Measurements from ENCODE around the gene CLDN7. TPM values are rescaled to one million over a fixed set of nuclear protein-coding genes. Genes with fewer than 3 reads are reported as not detected.
A peak's percentile ranks its signal among the peaks of the same experiment; 100 is the strongest.

CLDN7 gene
- total RNA-seq, 1 donor from 2014 or later: 1.8 TPM

DNA sequence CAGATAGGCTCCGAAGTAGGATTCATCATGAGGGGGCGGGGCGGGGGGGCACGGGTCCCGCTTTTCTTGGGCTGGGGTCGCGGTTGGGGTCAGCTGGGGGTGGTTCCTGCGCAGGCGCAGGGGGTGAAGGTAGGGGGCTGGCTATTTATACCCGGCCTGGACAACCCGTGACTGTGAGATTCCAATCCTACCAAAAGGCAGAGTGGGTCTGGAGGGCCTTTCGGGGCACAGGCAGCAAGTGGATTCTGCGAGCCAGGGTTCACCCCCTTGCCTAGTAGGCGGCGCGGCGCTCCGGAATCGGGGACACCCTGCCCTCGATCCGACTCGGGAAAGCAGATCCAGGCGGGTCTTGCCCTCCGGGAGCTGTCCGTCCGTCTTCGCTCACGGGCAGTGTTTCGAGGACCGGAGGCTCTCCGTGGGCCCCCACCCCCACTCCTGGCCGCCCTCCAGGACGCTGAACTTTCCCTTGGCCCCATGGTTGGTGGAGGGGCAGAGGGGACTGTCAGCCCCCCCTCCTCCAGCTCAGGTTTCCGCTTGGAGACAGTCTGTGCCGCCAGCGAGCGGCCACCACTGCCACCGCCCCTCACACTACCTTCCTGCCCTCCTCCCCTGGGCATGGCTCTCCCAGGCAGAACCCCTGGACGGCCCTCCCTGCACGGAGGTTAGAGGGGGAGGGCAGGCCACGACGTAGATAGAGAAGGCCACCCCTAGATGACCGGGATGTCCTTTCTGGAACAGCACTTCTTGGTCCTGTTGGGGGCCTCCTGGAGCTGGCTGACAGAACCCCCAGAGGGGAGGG lies 19.9 kb upstream of the CLDN7 start:
- DNase-seq (no peak), ATAC-seq (ENCODE audit: low read depth) (no peak)
- no peaks in the 10 kb centered on the region for H3K9me3 Mint-ChIP-seq
- H3K4me1 Mint-ChIP-seq: peaks cover 14% of the 10 kb centered on the region
- peaks cover 22% of the 10 kb centered on the region for H3K27me3 Mint-ChIP-seq
- peak overlapping the region; percentile 82 for H3K4me3 Mint-ChIP-seq
- intact Hi-C loops (cut with micrococcal nuclease): loop anchor here (1.0 to 5.0 kb wide), 5 partner anchors 25 to 235 kb away; partner anchors contain the start of genes EIF5A, NEURL4 and POLR2A
- POLR2A ChIA-PET: interaction anchor here (0.6 to 2.2 kb wide), 9 partner anchors 33 to 405 kb away, joined by 3 to 9 read pairs (median 5); partner anchors contain the start of genes ACAP1, GPS2, NEURL4 and TMEM102
- no peak for TF ChIP-seq CTCF (IDR thresholded peaks at IDR 0.05)
- H3K27ac Mint-ChIP-seq: no peak overlapping the region
- no peaks in the 10 kb centered on the region for H3K36me3 Mint-ChIP-seq (ENCODE audit: low read depth)
- CTCF ChIA-PET: interaction anchor here (1.3 to 4.5 kb wide), 5 partner anchors 14 to 278 kb away, joined by 3 to 38 read pairs (median 4); no protein-coding TSS in a partner anchor

DNA sequence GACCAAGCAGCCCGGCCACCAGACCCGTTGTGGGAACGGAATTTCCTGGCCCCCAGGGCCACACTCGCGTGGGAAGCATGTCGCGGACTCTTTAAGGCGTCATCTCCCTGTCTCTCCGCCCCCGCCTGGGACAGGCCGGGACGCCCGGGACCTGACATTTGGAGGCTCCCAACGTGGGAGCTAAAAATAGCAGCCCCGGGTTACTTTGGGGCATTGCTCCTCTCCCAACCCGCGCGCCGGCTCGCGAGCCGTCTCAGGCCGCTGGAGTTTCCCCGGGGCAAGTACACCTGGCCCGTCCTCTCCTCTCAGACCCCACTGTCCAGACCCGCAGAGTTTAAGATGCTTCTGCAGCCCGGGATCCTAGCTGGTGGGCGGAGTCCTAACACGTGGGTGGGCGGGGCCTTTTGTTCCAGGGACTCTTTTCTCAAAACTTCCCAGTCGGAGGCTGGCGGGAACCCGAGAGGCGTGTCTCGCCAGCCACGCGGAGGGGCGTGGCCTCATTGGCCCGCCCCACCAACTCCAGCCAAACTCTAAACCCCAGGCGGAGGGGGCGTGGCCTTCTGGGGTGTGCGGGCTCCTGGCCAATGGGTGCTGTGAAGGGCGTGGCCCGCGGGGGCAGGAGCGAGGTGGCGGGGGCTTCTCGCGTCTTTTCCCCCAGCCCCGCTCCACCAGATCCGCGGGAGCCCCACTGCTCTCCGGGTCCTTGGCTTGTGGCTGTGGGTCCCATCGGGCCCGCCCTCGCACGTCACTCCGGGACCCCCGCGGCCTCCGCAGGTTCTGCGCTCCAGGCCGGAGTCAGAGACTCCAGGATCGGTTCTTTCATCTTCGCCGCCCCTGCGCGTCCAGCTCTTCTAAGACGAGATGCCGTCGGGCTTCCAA lies 19.0 kb upstream of the CLDN7 start, which contains the start of gene SLC2A4:
SLC2A4 (plus strand) TSS at position 645 of the 879 bp plus-strand sequence; CDS start at position 862, 217 bp downstream.
- TF ChIP-seq CTCF (IDR thresholded peaks at IDR 0.05): no peak
- Mint-ChIP-seq H3K27ac (peak within 1 kb of the TSS; percentile 77), H3K36me3 (ENCODE audit: low read depth) (no peaks in the 10 kb centered on the region), H3K4me3 (peak within 1 kb of the TSS; percentile 82), H3K27me3 (peaks cover 17% of the 10 kb centered on the region), H3K9me3 (no peaks in the 10 kb centered on the region), H3K4me1 (peaks cover 14% of the 10 kb centered on the region)
- POLR2A ChIA-PET: interaction anchor here (0.5 to 2.2 kb wide), 16 partner anchors 15 to 303 kb away, joined by 3 to 14 read pairs (median 5); partner anchors contain the start of genes ACAP1, GPS2, NEURL4 and PHF23
- ATAC-seq (ENCODE audit: low read depth) (peak; percentile 82), DNase-seq (peak; percentile 79)
- CTCF ChIA-PET: interaction anchor here (0.8 to 4.5 kb wide), 7 partner anchors 11 to 236 kb away, joined by 3 to 38 read pairs (median 3); partner anchors contain the start of gene ACAP1
- intact Hi-C loops (cut with micrococcal nuclease): loop anchor here (1.0 to 5.0 kb wide), 5 partner anchors 26 to 234 kb away; partner anchors contain the start of genes EIF5A, NEURL4 and POLR2A

- TF ChIP-seq CTCF (IDR thresholded peaks at IDR 0.05): peak; percentile 42
- no peaks in the 10 kb centered on the region for H3K9me3 Mint-ChIP-seq
- H3K36me3 Mint-ChIP-seq (ENCODE audit: low read depth): no peaks in the 10 kb centered on the region
- H3K27me3 Mint-ChIP-seq: peaks cover 12% of the 10 kb centered on the region
- H3K27ac Mint-ChIP-seq: peak overlapping the region; percentile 77
- ChIA-PET CTCF (interaction anchor here (0.6 to 4.5 kb wide), 12 partner anchors 13 to 235 kb away, joined by 3 to 38 read pairs (median 4); partner anchors contain the start of genes ACAP1 and TMEM102), POLR2A (interaction anchor here (0.5 to 2.2 kb wide), 13 partner anchors 16 to 304 kb away, joined by 3 to 14 read pairs (median 5); partner anchors contain the start of genes GPS2, NEURL4, PHF23 and POLR2A)
- ATAC-seq (ENCODE audit: low read depth) (peak; percentile 83), DNase-seq (peak; percentile 82)
- intact Hi-C loops (cut with micrococcal nuclease): loop anchor here (1.0 to 5.0 kb wide), 14 partner anchors 16 to 408 kb away; partner anchors contain the start of genes EIF5A, ELP5, NEURL4 and POLR2A
- peaks cover 14% of the 10 kb centered on the region for H3K4me1 Mint-ChIP-seq
- peak overlapping the region; percentile 82 for H3K4me3 Mint-ChIP-seq
Observed at GRCh38 chr17:7280519-7281073, 18.3 kb upstream of the CLDN7 start.

GRCh38 chr17:7279448-7279847 lies 17.2 kb upstream of the CLDN7 start:
- no peak for TF ChIP-seq CTCF (IDR thresholded peaks at IDR 0.05)
- H3K27me3 Mint-ChIP-seq: peaks cover 12% of the 10 kb centered on the region
- H3K27ac Mint-ChIP-seq: no peak overlapping the region
- DNase-seq (no peak), ATAC-seq (ENCODE audit: low read depth) (no peak)
- H3K36me3 Mint-ChIP-seq (ENCODE audit: low read depth): no peaks in the 10 kb centered on the region
- H3K4me1 Mint-ChIP-seq: peaks cover 14% of the 10 kb centered on the region
- no peak overlapping the region for H3K4me3 Mint-ChIP-seq
- intact Hi-C loops (cut with micrococcal nuclease): no loop called here
- ChIA-PET CTCF (interaction anchor here (0.6 to 1.4 kb wide), 2 partner anchors 12 to 409 kb away, joined by 3 to 4 read pairs; partner anchors contain the start of gene WRAP53), POLR2A (interaction anchor here (0.7 kb wide), 1 partner anchor 14 kb away, joined by 3 read pairs; no protein-coding TSS in a partner anchor)
- no peaks in the 10 kb centered on the region for H3K9me3 Mint-ChIP-seq

Measured in activated B cell treated with CpG ODN at 0.5 μM for 24 hours (primary cell).